ENCODE results near the gene PCDHGA3.

DNA sequence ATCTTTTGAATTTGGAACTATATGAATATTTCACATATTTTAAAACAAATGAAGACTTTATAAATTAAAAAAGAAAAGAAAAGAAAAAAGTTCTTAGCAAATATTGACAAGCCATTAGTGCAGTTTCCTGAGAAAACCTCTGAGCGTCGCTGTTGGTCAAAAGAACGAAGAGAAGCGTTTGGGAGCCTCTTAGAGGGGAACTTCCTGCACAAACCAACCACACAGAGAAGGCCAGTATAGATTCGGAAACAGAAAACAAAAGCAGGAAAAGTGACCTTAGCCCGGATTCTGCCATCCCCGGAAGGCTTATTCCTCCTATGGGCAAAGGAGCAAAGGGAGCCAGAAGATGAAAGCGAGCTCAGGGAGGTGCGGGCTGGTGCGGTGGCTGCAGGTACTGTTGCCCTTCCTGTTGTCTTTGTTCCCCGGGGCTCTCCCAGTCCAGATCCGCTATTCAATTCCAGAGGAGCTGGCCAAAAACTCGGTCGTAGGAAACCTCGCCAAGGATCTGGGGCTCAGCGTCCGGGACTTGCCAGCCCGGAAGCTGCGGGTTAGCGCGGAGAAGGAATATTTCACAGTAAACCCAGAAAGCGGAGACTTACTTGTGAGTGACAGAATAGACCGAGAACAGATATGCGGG lies 16.3 kb downstream of the PCDHGA3 start, which contains the start of gene PCDHGB2:
- peak; percentile 63 for TF ChIP-seq CTCF (IDR thresholded peaks at IDR 0.05; ENCODE audit: borderline replicate concordance, extremely low read depth, low read length, poor library complexity, severe bottlenecking)
- TF ChIP-seq EZH2 (IDR thresholded peaks at IDR 0.05; ENCODE audit: borderline replicate concordance, low read depth, low read length, severe bottlenecking), result no peak
